H1 (cell line): Measurements from ENCODE around the gene PNLIPRP1. TPM values are rescaled to one million over a fixed set of nuclear protein-coding genes. Genes with fewer than 3 reads are reported as not detected.

Experiments
- CTCF ChIA-PET: fragments of 300-600 bp; sonication (Branson Sonifier 250); formaldehyde crosslinking; loops from one replicate; lab custom pipeline; 2021; ENCODE audit not compliant: partially characterized antibody; lab: Charles Lee
- POLR2A ChIA-PET: fragments of 300-600 bp; sonication (Branson Sonifier 250); formaldehyde crosslinking; loops from one replicate; lab custom pipeline; 2021; ENCODE audit warnings: inconsistent platforms; ENCODE audit not compliant: partially characterized antibody; lab: Charles Lee
- DNase-seq, 2 experiments: peaks; one replicate each; pipeline versions ENCODE4 v3.0.0 to v3.0.0-alpha.2; 2010 to 2022; ENCODE audit warnings: low spot score in 2 of 2, low read depth in 1 of 2, mixed read lengths in 1 of 2
- FAIRE-seq: peaks from 2 replicates; lab custom pipeline; 2011; peaks lifted over from hg19 to GRCh38; lab: Jason Lieb, UNC
- H2AFZ ChIP-seq: 2 replicates; pipeline ENCODE4 v1.8.1; 2012; ENCODE audit warnings: low read length, inconsistent platforms
- H2AK5ac ChIP-seq: 2 replicates; pipeline ENCODE4 v1.6.1; 2013; ENCODE audit warnings: low read depth, low read length
- H2BK120ac ChIP-seq: replicated peaks from 2 replicates; pipeline ENCODE3; 2013; ENCODE audit warnings: low read depth, low read length, inconsistent platforms
- H2BK12ac ChIP-seq: 2 replicates; pipeline ENCODE4 v1.6.1; 2013; ENCODE audit warnings: low read depth, low read length
- H2BK15ac ChIP-seq: 2 replicates; pipeline ENCODE4 v1.6.1; 2013; ENCODE audit warnings: low read length
- H2BK20ac ChIP-seq: 2 replicates; pipeline ENCODE4 v1.6.1; 2013; ENCODE audit warnings: low read length
- H2BK5ac ChIP-seq: 2 replicates; pipeline ENCODE4 v1.6.1; 2013; ENCODE audit warnings: low read depth, low read length
- H3K14ac ChIP-seq: 2 replicates; pipeline ENCODE4 v1.6.1; 2013; ENCODE audit warnings: inconsistent platforms; ENCODE audit not compliant: insufficient read length
- H3K18ac ChIP-seq: 2 replicates; pipeline ENCODE4 v1.6.1; 2013; ENCODE audit warnings: low read length; ENCODE audit errors: extremely low read depth
- H3K23ac ChIP-seq: 2 replicates; pipeline ENCODE4 v1.6.1; 2013; ENCODE audit warnings: inconsistent platforms; ENCODE audit not compliant: insufficient read length
- H3K23me2 ChIP-seq: 2 replicates; pipeline ENCODE4 v1.6.1; 2013; ENCODE audit warnings: low read depth, low read length
- H3K27ac ChIP-seq: 2 replicates; pipeline ENCODE4 v1.6.1; 2011; ENCODE audit warnings: low read depth, low read length, inconsistent platforms
- H3K27me3 ChIP-seq, 4 experiments: replicated peaks in 1 of 4; 1 replicate in 1 of 4; 2 replicates in 3 of 4; pipeline versions ENCODE4 v1.6.1 to v1.8.1; 2011 to 2013; ENCODE audit warnings: low read length in 3 of 4, mild to moderate bottlenecking in 3 of 4, inconsistent platforms in 2 of 4, mixed read lengths in 2 of 4, moderate library complexity in 1 of 4; ENCODE audit not compliant: control insufficient read depth in 3 of 4, insufficient read depth in 3 of 4; ENCODE audit errors: extremely low read depth in 1 of 4
- H3K36me3 ChIP-seq, 4 experiments: 2 replicates each; pipeline versions ENCODE4 v1.6.1 to v1.8.1; 2011 to 2013; ENCODE audit warnings: mild to moderate bottlenecking in 4 of 4, low read length in 3 of 4, moderate library complexity in 2 of 4, control low read depth in 1 of 4, inconsistent platforms in 1 of 4; ENCODE audit not compliant: insufficient read depth in 4 of 4, control insufficient read depth in 2 of 4
- H3K4ac ChIP-seq: replicated peaks from 2 replicates; pipeline ENCODE3; 2013; ENCODE audit warnings: low read length, low read depth, mixed read lengths, inconsistent platforms; ENCODE audit not compliant: insufficient read length
- H3K4me1 ChIP-seq, 4 experiments: replicated peaks in 1 of 4; 1 replicate in 1 of 4; 2 replicates in 3 of 4; pipeline versions ENCODE4 v1.6.1 to v1.8.1; 2011 to 2013; ENCODE audit warnings: low read length in 3 of 4, inconsistent platforms in 2 of 4, mixed read lengths in 1 of 4; ENCODE audit not compliant: insufficient read depth in 4 of 4, control insufficient read depth in 3 of 4
- H3K4me2 ChIP-seq, 2 experiments: 2 replicates each; pipeline versions ENCODE4 v1.6.1 to v1.8.1; 2011 to 2013; ENCODE audit warnings: low read depth in 2 of 2, low read length in 2 of 2, control low read depth in 1 of 2, inconsistent platforms in 1 of 2, mild to moderate bottlenecking in 1 of 2; ENCODE audit not compliant: insufficient read depth in 1 of 2
- H3K4me3 ChIP-seq, 4 experiments: fragments of 200-600, 300-600 bp in 1 of 4; sonication (generic), shearing (Covaris generic), sonication (Bioruptor Twin) in 1 of 4; 2 replicates each; pipeline versions ENCODE4 v1.5.1 to v1.8.1; 2011 to 2016; ENCODE audit warnings: low read length in 4 of 4, low read depth in 3 of 4, control low read depth in 2 of 4, inconsistent platforms in 2 of 4, mild to moderate bottlenecking in 2 of 4, mixed read lengths in 1 of 4, moderate library complexity in 1 of 4; ENCODE audit not compliant: insufficient read depth in 2 of 4; ENCODE audit errors: extremely low read depth in 1 of 4
- H3K56ac ChIP-seq: replicated peaks from 2 replicates; pipeline ENCODE3; 2013; ENCODE audit warnings: low read depth, mild to moderate bottlenecking, mixed read lengths, low read length, inconsistent platforms; ENCODE audit not compliant: insufficient read length
- H3K79me1 ChIP-seq: 2 replicates; pipeline ENCODE4 v1.6.1; 2013; ENCODE audit warnings: low read depth, low read length, control low read depth
- H3K79me2 ChIP-seq, 2 experiments: 2 replicates each; pipeline versions ENCODE4 v1.6.1 to v1.8.1; 2012 to 2013; ENCODE audit warnings: low read length in 2 of 2, mild to moderate bottlenecking in 2 of 2, inconsistent platforms in 1 of 2; ENCODE audit not compliant: insufficient read depth in 2 of 2, control insufficient read depth in 1 of 2
- H3K9ac ChIP-seq, 4 experiments: replicated peaks in 1 of 4; 1 replicate in 1 of 4; 2 replicates in 3 of 4; pipeline versions ENCODE4 v1.6.1 to v1.8.1; 2011 to 2013; ENCODE audit warnings: low read depth in 3 of 4, low read length in 3 of 4, control low read depth in 2 of 4, mild to moderate bottlenecking in 2 of 4, moderate library complexity in 2 of 4, inconsistent platforms in 1 of 4; ENCODE audit errors: extremely low read depth in 1 of 4
- H3K9me3 ChIP-seq, 2 experiments: 2 replicates each; pipeline versions ENCODE4 v1.6.1 to v1.8.1; 2012 to 2013; ENCODE audit warnings: mild to moderate bottlenecking in 2 of 2, moderate library complexity in 2 of 2, control low read depth in 1 of 2, inconsistent platforms in 1 of 2, low read depth in 1 of 2, low read length in 1 of 2, mixed read lengths in 1 of 2; ENCODE audit not compliant: insufficient read depth in 2 of 2
- H4K20me1 ChIP-seq, 2 experiments: replicated peaks in 1 of 2; 2 replicates each; pipeline versions ENCODE3 to v1.8.1; 2011 to 2013; ENCODE audit warnings: inconsistent platforms in 2 of 2, low read length in 2 of 2, mild to moderate bottlenecking in 1 of 2; ENCODE audit not compliant: insufficient read depth in 2 of 2, control insufficient read depth in 1 of 2
- H4K5ac ChIP-seq: 2 replicates; pipeline ENCODE4 v1.6.1; 2013; ENCODE audit warnings: low read length, low read depth, mixed read lengths, inconsistent platforms; ENCODE audit not compliant: insufficient read length
- H4K8ac ChIP-seq: 2 replicates; pipeline ENCODE4 v1.8.0; 2013; ENCODE audit warnings: mild to moderate bottlenecking, moderate library complexity, low read length, inconsistent platforms; ENCODE audit not compliant: insufficient read depth; ENCODE audit errors: extremely low read depth
- H4K91ac ChIP-seq: replicated peaks from 2 replicates; pipeline ENCODE3; 2013; ENCODE audit warnings: low read length, mixed read lengths, inconsistent platforms; ENCODE audit not compliant: insufficient read length
- KDM5A ChIP-seq: fragments of 200-600 bp; IDR thresholded peaks from 2 replicates; pipeline ENCODE4 v1.7.1; 2012; ENCODE audit warnings: mild to moderate bottlenecking, low read length, inconsistent platforms, mixed read lengths
- WGBS, 2 experiments: shearing (Covaris generic) in 1 of 2; methylation state at CpG; one replicate each; pipeline versions ENCODE4 v1.1.6 to v1.1.7; 2013 to 2015; ENCODE audit warnings: low lambda C conversion rate in 2 of 2, mixed read lengths in 2 of 2, inconsistent platforms in 1 of 2, low coverage in 1 of 2, missing lambda C conversion rate in 1 of 2; ENCODE audit not compliant: insufficient replicate concordance in 2 of 2, insufficient coverage in 1 of 2, insufficient read length in 1 of 2; ENCODE audit errors: extremely low coverage in 1 of 2, missing lambda C conversion rate in 1 of 2; 5-methylcytosine and 5-hydroxymethylcytosine counted together
- polyA plus RNA-seq, 7 experiments: library from polyadenylated mRNA; depleted of rRNA in 3 of 7; stranded (reverse) in 5 of 7; unstranded in 2 of 7; fragments of >200 nt in 5 of 7; fragments of 200-250 nt in 2 of 7; gene quantifications; 1 replicate in 5 of 7; 2 replicates in 1 of 7; 4 replicates in 1 of 7; pipeline versions ENCODE4 v1.2.1 to v1.2.3, GENCODE V29; 2011 to 2013; ENCODE audit warnings: missing spikeins in 2 of 7, mixed read lengths in 2 of 7
- total RNA-seq: library from RNA; stranded (reverse); fragmentation: NEBNext Ultra II Directional; extraction: Animal tissue kit (Norgen Biotek cat#: 25700); gene quantifications from 2 replicates; pipeline ENCODE4 v1.2.1, GENCODE V29; 2021

The PNLIPRP1 gene
- total and polyA plus RNA-seq, 2 of the 8 experiments (the other 6 are each of a cell fraction or from before 2014, with no cell fraction given): not detected

- Histone ChIP-seq H2BK15ac (no peak overlapping the region), H3K79me1 (no peaks in the 10 kb centered on the region), H3K27me3 (no peaks in the 10 kb centered on the region), H2BK12ac (no peak overlapping the region), H3K9me3 (no peaks in the 10 kb centered on the region), H3K14ac (no peak overlapping the region), H3K27ac (no peak overlapping the region), H3K23ac (no peak overlapping the region), H3K4me3 (no peak overlapping the region), H3K4ac (no peak overlapping the region), H2BK120ac (no peak overlapping the region), H3K18ac (no peak overlapping the region), H2BK5ac (no peak overlapping the region), H2AK5ac (no peak overlapping the region), H3K4me2 (no peak overlapping the region), H4K5ac (no peak overlapping the region), H4K91ac (no peak overlapping the region), H3K4me1 (peaks cover 0 to 3% (median 0%) of the 10 kb centered on the region in 4 experiments; a peak in 1 of 7 replicates), H2AFZ (no peak overlapping the region), H2BK20ac (no peak overlapping the region), H3K79me2 (no peaks in the 10 kb centered on the region), H3K9ac (no peak overlapping the region), H3K23me2 (peaks cover 4% of the 10 kb centered on the region; the same call in 1 of the 2 replicates), H3K56ac (no peak overlapping the region), H4K8ac (no peak overlapping the region), H3K36me3 (no peaks in the 10 kb centered on the region), H4K20me1 (no peaks in the 10 kb centered on the region)
- ChIA-PET CTCF (interaction anchor here (0.8 kb wide), 1 partner anchor 17 kb away, joined by 3 read pairs; no protein-coding TSS in a partner anchor), POLR2A (no interaction called here)
- FAIRE-seq (no peak), DNase-seq (no peak)
- 67% methylated on average over 1 of the region's 1 CpG; no CpG with 5 or more reads in 1 of the 2 experiments for WGBS, 2 experiments
- TF ChIP-seq KDM5A: no peak
These were observed 47.1 kb downstream of the PNLIPRP1 start for GRCh38 chr10:116637830-116638229.
